Measurements from ENCODE around the gene SMG6. TPM values are rescaled to one million over a fixed set of nuclear protein-coding genes. Genes with fewer than 3 reads are reported as not detected.

The SMG6 gene
- total and polyA plus RNA-seq, 2 of the 13 experiments (the other 11 are each of a cell fraction or from before 2014, with no cell fraction given): 4.6 to 14.6 TPM

DNA sequence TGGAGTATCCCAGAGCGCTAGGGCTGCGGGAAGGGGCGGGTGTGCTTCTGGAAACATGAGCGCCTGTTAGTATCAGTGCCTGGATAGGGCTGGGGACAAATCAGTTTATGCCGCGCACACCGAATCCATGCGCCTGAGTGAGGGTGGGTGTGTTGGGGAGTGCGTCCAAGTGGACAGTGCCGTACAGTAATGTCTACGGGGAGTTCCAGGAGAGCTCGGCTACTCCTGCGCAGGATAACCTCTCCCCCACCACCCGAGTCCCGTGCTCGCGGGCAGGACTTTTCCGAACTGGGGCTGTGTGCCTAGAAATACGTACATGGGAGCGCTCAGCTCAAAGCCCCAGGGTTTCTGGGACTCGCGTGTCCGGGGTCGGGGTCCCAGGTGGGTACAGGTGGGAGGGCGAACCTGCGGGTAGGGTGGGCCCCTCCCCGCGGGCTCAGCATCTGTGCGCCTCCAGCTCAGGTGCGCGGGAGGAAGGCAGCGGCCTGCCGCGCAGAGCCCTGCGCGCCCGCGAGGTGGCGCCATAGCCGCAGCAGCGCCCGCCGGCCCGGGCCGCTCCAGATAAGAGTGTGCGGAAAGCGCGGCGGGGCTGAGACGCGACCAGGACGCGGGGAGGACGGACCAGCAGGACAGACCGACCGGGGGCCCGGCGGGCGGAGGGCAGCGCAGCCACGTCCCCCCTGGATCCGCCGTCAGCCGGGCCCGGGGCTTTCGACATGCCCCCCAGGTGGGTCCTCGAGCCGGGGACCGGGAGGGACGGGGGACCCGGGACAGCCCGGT is 248.9 kb downstream of the SMG6 start, which contains the start of gene HIC1 (continued):
- TF ChIP-seq, protein P1, sequence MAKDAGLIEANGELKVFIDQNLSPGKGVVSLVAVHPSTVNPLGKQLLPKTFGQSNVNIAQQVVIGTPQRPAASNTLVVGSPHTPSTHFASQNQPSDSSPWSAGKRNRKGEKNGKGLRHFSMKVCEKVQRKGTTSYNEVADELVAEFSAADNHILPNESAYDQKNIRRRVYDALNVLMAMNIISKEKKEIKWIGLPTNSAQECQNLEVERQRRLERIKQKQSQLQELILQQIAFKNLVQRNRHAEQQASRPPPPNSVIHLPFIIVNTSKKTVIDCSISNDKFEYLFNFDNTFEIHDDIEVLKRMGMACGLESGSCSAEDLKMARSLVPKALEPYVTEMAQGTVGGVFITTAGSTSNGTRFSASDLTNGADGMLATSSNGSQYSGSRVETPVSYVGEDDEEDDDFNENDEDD (CRISPR knock-in tag; IDR thresholded peaks at IDR 0.05; ENCODE audit: borderline replicate concordance): peak; percentile 78; the same call in 1 of the 2 replicates
- TF ChIP-seq ZEB1 (IDR thresholded peaks at IDR 0.05; ENCODE audit: insufficient replicate concordance, low read depth) (peak; percentile 24), FOXJ3 (CRISPR knock-in tag; IDR thresholded peaks at IDR 0.05; ENCODE audit: borderline replicate concordance) (no peak), ZNF556 (CRISPR knock-in tag; IDR thresholded peaks at IDR 0.05; ENCODE audit: borderline replicate concordance) (no peak; the same call in 1 of the 2 replicates), ZNF263 (CRISPR knock-in tag; IDR thresholded peaks at IDR 0.05) (peak; percentile 61; the same call in 1 of the 2 replicates), ZBTB20 (CRISPR knock-in tag; IDR thresholded peaks at IDR 0.05; ENCODE audit: borderline replicate concordance, low read depth) (no peak), ZNF501 (CRISPR knock-in tag; IDR thresholded peaks at IDR 0.05) (peak; percentile 73), MXI1 (IDR thresholded peaks at IDR 0.05; ENCODE audit: borderline replicate concordance, low read depth, low read length) (no peak; the same call in 2 of the 3 replicates), TCF7 (IDR thresholded peaks at IDR 0.05; ENCODE audit: low read depth) (no peak), RBM22 (optimal IDR thresholded peaks at IDR 0.05; ENCODE audit: low read length) (no peak), YY1 (IDR thresholded peaks at IDR 0.05; ENCODE audit: insufficient read depth, insufficient replicate concordance, low read depth, low read length) (peak; percentile 47), PTBP1 (IDR thresholded peaks at IDR 0.05; ENCODE audit: low read depth, low read length, poor library complexity, severe bottlenecking) (no peak), TARDBP (CRISPR knock-in tag; IDR thresholded peaks at IDR 0.05) (peak; percentile 38; the same call in 1 of the 2 replicates)
- TF ChIP-seq, protein P2, sequence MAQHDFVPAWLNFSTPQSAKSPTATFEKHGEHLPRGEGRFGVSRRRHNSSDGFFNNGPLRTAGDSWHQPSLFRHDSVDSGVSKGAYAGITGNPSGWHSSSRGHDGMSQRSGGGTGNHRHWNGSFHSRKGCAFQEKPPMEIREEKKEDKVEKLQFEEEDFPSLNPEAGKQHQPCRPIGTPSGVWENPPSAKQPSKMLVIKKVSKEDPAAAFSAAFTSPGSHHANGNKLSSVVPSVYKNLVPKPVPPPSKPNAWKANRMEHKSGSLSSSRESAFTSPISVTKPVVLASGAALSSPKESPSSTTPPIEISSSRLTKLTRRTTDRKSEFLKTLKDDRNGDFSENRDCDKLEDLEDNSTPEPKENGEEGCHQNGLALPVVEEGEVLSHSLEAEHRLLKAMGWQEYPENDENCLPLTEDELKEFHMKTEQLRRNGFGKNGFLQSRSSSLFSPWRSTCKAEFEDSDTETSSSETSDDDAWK (CRISPR knock-in tag; IDR thresholded peaks at IDR 0.05): no peak
- TF ChIP-seq, protein P3, sequence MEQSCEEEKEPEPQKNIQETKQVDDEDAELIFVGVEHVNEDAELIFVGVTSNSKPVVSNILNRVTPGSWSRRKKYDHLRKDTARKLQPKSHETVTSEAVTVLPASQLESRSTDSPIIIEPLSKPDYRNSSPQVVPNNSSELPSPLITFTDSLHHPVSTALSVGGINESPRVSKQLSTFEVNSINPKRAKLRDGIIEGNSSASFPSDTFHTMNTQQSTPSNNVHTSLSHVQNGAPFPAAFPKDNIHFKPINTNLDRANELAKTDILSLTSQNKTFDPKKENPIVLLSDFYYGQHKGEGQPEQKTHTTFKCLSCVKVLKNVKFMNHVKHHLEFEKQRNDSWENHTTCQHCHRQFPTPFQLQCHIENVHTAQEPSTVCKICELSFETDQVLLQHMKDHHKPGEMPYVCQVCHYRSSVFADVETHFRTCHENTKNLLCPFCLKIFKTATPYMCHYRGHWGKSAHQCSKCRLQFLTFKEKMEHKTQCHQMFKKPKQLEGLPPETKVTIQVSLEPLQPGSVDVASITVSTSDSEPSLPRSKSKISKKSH (CRISPR knock-in tag; IDR thresholded peaks at IDR 0.05; ENCODE audit: borderline replicate concordance): no peak
- TF ChIP-seq, protein P4, sequence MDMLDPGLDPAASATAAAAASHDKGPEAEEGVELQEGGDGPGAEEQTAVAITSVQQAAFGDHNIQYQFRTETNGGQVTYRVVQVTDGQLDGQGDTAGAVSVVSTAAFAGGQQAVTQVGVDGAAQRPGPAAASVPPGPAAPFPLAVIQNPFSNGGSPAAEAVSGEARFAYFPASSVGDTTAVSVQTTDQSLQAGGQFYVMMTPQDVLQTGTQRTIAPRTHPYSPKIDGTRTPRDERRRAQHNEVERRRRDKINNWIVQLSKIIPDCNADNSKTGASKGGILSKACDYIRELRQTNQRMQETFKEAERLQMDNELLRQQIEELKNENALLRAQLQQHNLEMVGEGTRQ (IDR thresholded peaks at IDR 0.05; ENCODE audit: low read depth, low read length): no peak
- TF ChIP-seq, protein P4 (CRISPR knock-in tag; IDR thresholded peaks at IDR 0.05; ENCODE audit: borderline replicate concordance): no peak

Data from HepG2 (cell line).